OCI-LY7 (cell line): ENCODE data around the gene ATP12A. TPM values are rescaled to one million over a fixed set of nuclear protein-coding genes. Genes with fewer than 3 reads are reported as not detected.

Source experiments
- BruUV-seq: library from RNA; stranded (reverse); fragments of 400-500 nt; replicated peaks from 2 replicates; lab custom pipeline; 2021; lab: Mats Ljungman, UMichigan
- CTCF ChIA-PET: fragments of 300-600 bp; sonication (Branson Sonifier 250); formaldehyde crosslinking; loops from one replicate; lab custom pipeline; 2022; ENCODE audit warnings: antibody characterized with exemption; ENCODE audit not compliant: unreplicated experiment; lab: Charles Lee
- POLR2A ChIA-PET: fragments of 300-600 bp; sonication (Branson Sonifier 250); formaldehyde crosslinking; loops from one replicate; lab custom pipeline; 2022; ENCODE audit warnings: antibody characterized with exemption; lab: Charles Lee
- DNase-seq: peaks from one replicate; pipeline ENCODE4 v3.0.0-alpha.2; 2015; ENCODE audit warnings: low spot score
- H2AFZ ChIP-seq: fragments of 200-600 bp; sonication (generic), shearing (Covaris generic); 2 replicates; pipeline ENCODE4 v1.6.1; 2014; ENCODE audit warnings: mild to moderate bottlenecking, antibody characterized with exemption, low read length, moderate library complexity
- H3K27ac ChIP-seq: fragments of 200-600 bp; sonication (generic); 2 replicates; pipeline ENCODE4 v1.5.1; 2014; ENCODE audit warnings: mixed run types, low read depth, mild to moderate bottlenecking, moderate library complexity, low read length, inconsistent platforms; ENCODE audit not compliant: poor library complexity, severe bottlenecking
- H3K36me3 ChIP-seq: fragments of 200-600 bp; sonication (generic); 2 replicates; pipeline ENCODE4 v1.6.1; 2014; ENCODE audit warnings: mild to moderate bottlenecking, antibody characterized with exemption, low read length, moderate library complexity, mixed read lengths; ENCODE audit not compliant: insufficient read depth
- H3K4me1 ChIP-seq: fragments of 200-600 bp; sonication (generic); 2 replicates; pipeline ENCODE4 v1.5.1; 2014; ENCODE audit warnings: mild to moderate bottlenecking, low read length; ENCODE audit not compliant: insufficient read depth, poor library complexity, severe bottlenecking
- H3K4me2 ChIP-seq: fragments of 200-600 bp; sonication (generic); 2 replicates; pipeline ENCODE4 v1.6.1; 2014; ENCODE audit warnings: mild to moderate bottlenecking, low read length
- H3K4me3 ChIP-seq: fragments of 200-600 bp; sonication (generic); 2 replicates; pipeline ENCODE4 v1.5.1; 2014; ENCODE audit warnings: mild to moderate bottlenecking, low read depth, low read length; ENCODE audit not compliant: poor library complexity, severe bottlenecking
- H3K79me2 ChIP-seq: fragments of 200-600 bp; sonication (generic); 2 replicates; pipeline ENCODE4 v1.6.1; 2016; ENCODE audit warnings: low read depth, mild to moderate bottlenecking, low read length, moderate library complexity, mixed read lengths; ENCODE audit not compliant: insufficient read depth
- H3K9me2 ChIP-seq: fragments of 200-600 bp; sonication (generic); 2 replicates; pipeline ENCODE4 v1.6.1; 2016; ENCODE audit warnings: mild to moderate bottlenecking, low read length, mixed read lengths; ENCODE audit not compliant: insufficient read depth
- H3K9me3 ChIP-seq: fragments of 200-600 bp; sonication (generic); 2 replicates; pipeline ENCODE4 v1.6.1; 2014; ENCODE audit warnings: mild to moderate bottlenecking, mixed run types, low read length, mixed read lengths
- H4K20me1 ChIP-seq: fragments of 200-600 bp; sonication (generic); 2 replicates; pipeline ENCODE4 v1.6.1; 2014; ENCODE audit warnings: mild to moderate bottlenecking, antibody characterized with exemption, low read length, moderate library complexity, mixed read lengths; ENCODE audit not compliant: insufficient read depth
- CTCF ChIP-seq: fragments of 200-600 bp; sonication (generic); conservative IDR thresholded peaks from 2 replicates; pipeline ENCODE4 v1.5.1; 2014; ENCODE audit warnings: mild to moderate bottlenecking, antibody characterized with exemption, low read length, moderate library complexity, mixed read lengths
- EZH2phosphoT487 ChIP-seq: fragments of 200-600 bp; sonication (generic); IDR thresholded peaks from 2 replicates; pipeline ENCODE4 v1.6.1; 2018; ENCODE audit warnings: low read depth, borderline replicate concordance, mild to moderate bottlenecking, mixed run types, antibody characterized with exemption, low read length, moderate library complexity, mixed read lengths
- intact Hi-C: fragments of 100-400 bp; cut with micrococcal nuclease; formaldehyde crosslinking; loops from one replicate; pipeline ENCODE4 v1.10.0; 2022; ENCODE audit not compliant: unreplicated experiment
- total RNA-seq, 2 experiments: library from RNA; depleted of rRNA in 1 of 2; stranded (reverse); fragments of >200 nt in 1 of 2; shearing (Covaris generic) in 1 of 2; gene quantifications; 2 replicates each; pipeline ENCODE4 v1.2.3, GENCODE V29; 2014 to 2022

The ATP12A gene
- total RNA-seq, 2 experiments from 2014 or later, result not detected

DNA sequence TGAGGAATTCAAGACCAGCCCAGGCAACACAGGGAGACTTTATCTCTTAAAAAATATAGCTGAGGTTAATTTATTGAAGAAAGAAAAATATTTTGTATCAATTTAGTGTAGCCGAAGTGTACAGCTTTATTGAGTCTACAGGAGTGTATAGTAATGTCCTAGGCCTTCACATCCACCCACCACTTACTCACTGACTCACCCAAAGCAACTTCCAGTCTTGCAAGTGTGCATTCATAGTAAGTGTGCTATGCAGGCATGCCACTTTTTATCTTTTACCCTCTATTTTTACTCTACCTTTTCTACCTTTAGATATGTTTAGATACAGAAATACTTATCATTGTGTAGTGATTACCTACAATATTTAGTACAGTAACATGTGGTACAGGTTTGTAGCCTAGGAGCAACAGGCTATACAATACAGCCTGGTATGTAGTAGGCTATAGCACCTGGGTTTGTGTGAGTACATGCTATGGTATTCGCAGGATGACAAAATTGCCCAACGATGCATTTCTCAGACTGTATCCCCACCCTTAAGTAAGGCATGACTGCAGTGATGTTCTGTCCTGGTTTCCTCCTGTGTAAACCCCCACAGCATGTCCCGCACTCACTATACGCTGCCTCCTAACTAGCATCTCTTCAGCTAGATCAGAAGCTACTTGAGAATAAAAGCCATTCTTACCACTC lies 15.3 kb upstream of the ATP12A start:
- BruUV-seq, result no TSS peak
- TF ChIP-seq EZH2phosphoT487 (no peak), CTCF (no peak)
- H3K9me2 ChIP-seq, result no peaks in the 10 kb centered on the region
- POLR2A ChIA-PET, result interaction anchor here (1.3 kb wide), 1 partner anchor 32 kb away, joined by 3 read pairs; no protein-coding TSS in a partner anchor
- H3K4me3 ChIP-seq, result no peak overlapping the region
- H3K4me1 ChIP-seq, result peaks cover 57% of the 10 kb centered on the region
- H4K20me1 ChIP-seq, result no peaks in the 10 kb centered on the region
- H3K9me3 ChIP-seq, result no peaks in the 10 kb centered on the region
- 0 out of 2 replicates have a peak overlapping the region, but pooled peaks have one; percentile 31 for H3K4me2 ChIP-seq
- CTCF ChIA-PET, result interaction anchor here (1.0 kb wide), 1 partner anchor 84 kb away, joined by 3 read pairs; no protein-coding TSS in a partner anchor
- no peaks in the 10 kb centered on the region for H3K79me2 ChIP-seq
- no peaks in the 10 kb centered on the region for H3K36me3 ChIP-seq
- no peak overlapping the region for H3K27ac ChIP-seq
- intact Hi-C loops, result loop anchor here (10.0 kb wide), 1 partner anchor 1290 kb away; no protein-coding TSS in a partner anchor
- DNase-seq, result no peak
- H2AFZ ChIP-seq, result peak overlapping the region; percentile 25; the same call in 1 of the 2 replicates

DNA sequence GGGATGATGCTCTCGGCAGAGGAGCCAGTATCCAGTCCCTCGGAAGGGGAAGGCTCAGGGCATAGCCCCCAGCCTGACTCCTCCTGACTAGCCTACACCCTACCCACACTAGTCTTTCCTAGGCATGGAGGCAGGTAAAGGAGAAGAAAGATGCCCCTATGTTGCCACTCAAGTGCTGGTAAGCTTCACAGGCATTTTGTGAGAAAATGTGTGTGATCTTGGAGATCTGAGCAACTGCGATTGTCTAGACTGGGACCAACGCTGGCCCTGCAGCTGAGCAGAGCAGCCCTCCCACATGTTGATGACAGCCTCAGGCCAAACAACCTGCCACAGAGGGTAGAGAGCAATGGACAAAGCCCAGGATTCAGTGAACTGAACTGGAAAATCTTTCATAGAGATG lies 11.7 kb upstream of the ATP12A start:
- TF ChIP-seq EZH2phosphoT487 (no peak), CTCF (no peak)
- POLR2A ChIA-PET, result no interaction called here
- BruUV-seq, result no TSS peak

More for the DNA sequence above, 11.7 kb upstream of the ATP12A start:
- H3K9me3 ChIP-seq, result no peaks in the 10 kb centered on the region
- no peak overlapping the region for H3K4me2 ChIP-seq
- H2AFZ ChIP-seq, result no peak overlapping the region
- H3K4me1 ChIP-seq, result peaks cover 42% of the 10 kb centered on the region
- no peak for DNase-seq
- no peaks in the 10 kb centered on the region for H3K36me3 ChIP-seq
- CTCF ChIA-PET, result no interaction called here
- no peaks in the 10 kb centered on the region for H4K20me1 ChIP-seq
- no peak overlapping the region for H3K27ac ChIP-seq
- no peak overlapping the region for H3K4me3 ChIP-seq
- no peaks in the 10 kb centered on the region for H3K9me2 ChIP-seq
- H3K79me2 ChIP-seq, result no peaks in the 10 kb centered on the region
- intact Hi-C loops, result loop anchor here (10.0 kb wide), 1 partner anchor 1294 kb away; no protein-coding TSS in a partner anchor
